Brain (organoid and tissue), 1 donor: ENCODE data around the gene RPS6KL1. TPM values are rescaled to one million over a fixed set of nuclear protein-coding genes. Genes with fewer than 3 reads are reported as not detected.

Experiments used
- polyA plus RNA-seq: library from polyadenylated mRNA; stranded (reverse); fragments of 350-450 nt; fragmentation: Illumina TruSeq; extraction: RNeasy Lipid Tissue Mini Kit (QIAGEN cat#74804); gene quantifications from one replicate; pipeline ENCODE4 v1.2.3, GENCODE V29; 2015; ENCODE audit warnings: low read depth, low replicate concordance; ENCODE audit not compliant: insufficient read depth

Gene RPS6KL1
- polyA plus RNA-seq, 1 donor from 2014 or later: 35.8 TPM

Other genes with a start within 250 kb of the RPS6KL1 start
- gene AREL1, start 210.2 kb downstream of the RPS6KL1 start, polyA plus RNA-seq: 25.4 TPM
- 24.9 TPM for gene FCF1, start 210.1 kb downstream of the RPS6KL1 start, polyA plus RNA-seq
- gene YLPM1, start 159.9 kb downstream of the RPS6KL1 start, polyA plus RNA-seq: 54.7 TPM
- not detected for gene PROX2, start 47.1 kb downstream of the RPS6KL1 start, polyA plus RNA-seq
- 89.0 TPM for gene DLST, start 41.3 kb downstream of the RPS6KL1 start, polyA plus RNA-seq
- gene PGF, start 32.3 kb upstream of the RPS6KL1 start, polyA plus RNA-seq: 21.8 TPM
- 98.5 TPM for gene EIF2B2, start 79.7 kb upstream of the RPS6KL1 start, polyA plus RNA-seq
- gene MLH3, start 128.2 kb upstream of the RPS6KL1 start, polyA plus RNA-seq: 5.9 TPM
- gene ACYP1, start 140.8 kb upstream of the RPS6KL1 start, polyA plus RNA-seq: 67.7 TPM
- gene ZC2HC1C, start 146.4 kb upstream of the RPS6KL1 start, polyA plus RNA-seq: 5.8 TPM
- gene NEK9, start 203.8 kb upstream of the RPS6KL1 start, polyA plus RNA-seq: 37.7 TPM